Stimulated activated CD4-positive, alpha-beta T cell treated with anti-CD3 and anti-CD28 coated beads, TNF-alpha, amount 100 ng/mL, for 48 hours (primary cell): Measurements from ENCODE around the gene NR1D1.

ENCODE experiments used
- DNase-seq, 3 donors: peaks; one replicate each; pipeline ENCODE4 v3.0.0-alpha.2; 2020; ENCODE audit warnings: low read depth in 3 of 3

The NR1D1 gene

GRCh38 chr17:40062329-40063186 lies 37.8 kb downstream of the NR1D1 start, which contains the start of gene THRA:
Gene THRA (plus strand): TSS chr17:40062965. CDS start chr17:40074489, 11,524 bp downstream.
- DNase-seq: peak in 1 of 3 donors; percentile 65

- DNase-seq: no peak
These were observed 38.8 kb downstream of the NR1D1 start for GRCh38 chr17:40061609-40062038.

GRCh38 chr17:40060887-40061608 lies 39.3 kb downstream of the NR1D1 start:
- no peak for DNase-seq

GRCh38 chr17:40059729-40060475 lies 40.5 kb downstream of the NR1D1 start:
- no peak for DNase-seq

GRCh38 chr17:40058865-40059264 lies 41.5 kb downstream of the NR1D1 start:
- no peak for DNase-seq

- DNase-seq: no peak
These were observed 42.1 kb downstream of the NR1D1 start for GRCh38 chr17:40058186-40058784.

- DNase-seq: no peak
These were observed 43.9 kb downstream of the NR1D1 start for GRCh38 chr17:40056379-40057015.
